Measurements from ENCODE around the gene TTC38. TPM values are rescaled to one million over a fixed set of nuclear protein-coding genes. Genes with fewer than 3 reads are reported as not detected.

TTC38 gene
- total and polyA plus RNA-seq, 2 experiments from 2014 or later, result 21.5 to 27.6 TPM

- Histone ChIP-seq H3K4me2 (ENCODE audit: unreplicated experiment) (peak overlapping the region; percentile 96), H3K9me3 (ENCODE audit: low read depth) (no peaks in the 10 kb centered on the region), H3F3A (ENCODE audit: insufficient read depth) (peaks cover 11% of the 10 kb centered on the region; the same call in 1 of the 2 replicates), H3K36me3 (ENCODE audit: low read depth) (peaks cover 3% of the 10 kb centered on the region; the same call in 1 of the 2 replicates), H3K9ac (peak overlapping the region; percentile 77), H4K20me1 (ENCODE audit: insufficient read depth) (no peaks in the 10 kb centered on the region), H2AFZ (peak overlapping the region; percentile 83), H3K4me3 (peak overlapping the region; percentile 68), H3K27me3 (replicated peaks; ENCODE audit: insufficient read depth) (no peaks in the 10 kb centered on the region), H3K79me2 (ENCODE audit: insufficient read depth) (peaks cover 50% of the 10 kb centered on the region), H3K9me2 (ENCODE audit: insufficient read depth) (no peaks in the 10 kb centered on the region), H3K27ac (no peak overlapping the region), H3K4me1 (ENCODE audit: insufficient read depth) (peaks cover 18% of the 10 kb centered on the region)
- TF ChIP-seq EZH2 (IDR thresholded peaks at IDR 0.05; ENCODE audit: insufficient read depth, poor library complexity, severe bottlenecking) (no peak), EZH2phosphoT487 (IDR thresholded peaks at IDR 0.05; ENCODE audit: insufficient read depth, low read depth) (no peak)
- DNase-seq, result peak; percentile 83
- WGBS, 2 experiments (ENCODE audit: low coverage in 1 of 2, low lambda C conversion rate in 2 of 2, missing lambda C conversion rate in 2 of 2), result 4 to 8% methylated on average over 32 of the region's 32 CpGs
- in situ Hi-C loops (cut with MboI), result no loop called here
Measured at GRCh38 chr22:46297151-46297812, 29.5 kb downstream of the TTC38 start.

GRCh38 chr22:46299101-46299500 is 31.3 kb downstream of the TTC38 start:
- no peak for DNase-seq
- Histone ChIP-seq H3K9ac (no peak overlapping the region), H3K4me1 (ENCODE audit: insufficient read depth) (peaks cover 23% of the 10 kb centered on the region), H3K9me3 (ENCODE audit: low read depth) (no peaks in the 10 kb centered on the region), H3K4me3 (no peak overlapping the region), H3K36me3 (ENCODE audit: low read depth) (no peaks in the 10 kb centered on the region), H3K9me2 (ENCODE audit: insufficient read depth) (no peaks in the 10 kb centered on the region), H3K79me2 (ENCODE audit: insufficient read depth) (peaks cover 69% of the 10 kb centered on the region), H3F3A (ENCODE audit: insufficient read depth) (peaks cover 14% of the 10 kb centered on the region; the same call in 1 of the 2 replicates), H3K27me3 (replicated peaks; ENCODE audit: insufficient read depth) (no peaks in the 10 kb centered on the region), H4K20me1 (ENCODE audit: insufficient read depth) (no peaks in the 10 kb centered on the region), H3K4me2 (ENCODE audit: unreplicated experiment) (no peak overlapping the region), H3K27ac (no peak overlapping the region), H2AFZ (no peak overlapping the region)
- in situ Hi-C loops (cut with MboI), result no loop called here
- no peak for TF ChIP-seq EZH2 (IDR thresholded peaks at IDR 0.05; ENCODE audit: insufficient read depth, poor library complexity, severe bottlenecking)
- no peak for TF ChIP-seq EZH2phosphoT487 (IDR thresholded peaks at IDR 0.05; ENCODE audit: insufficient read depth, low read depth)
- 94 to 95% methylated on average over 13 of the region's 13 CpGs for WGBS, 2 experiments (ENCODE audit: low coverage in 1 of 2, low lambda C conversion rate in 2 of 2, missing lambda C conversion rate in 2 of 2)

- Histone ChIP-seq H3K36me3 (ENCODE audit: low read depth) (no peaks in the 10 kb centered on the region), H3K4me3 (no peak overlapping the region), H3K4me1 (ENCODE audit: insufficient read depth) (peaks cover 20% of the 10 kb centered on the region), H3F3A (ENCODE audit: insufficient read depth) (peaks cover 11% of the 10 kb centered on the region; the same call in 1 of the 2 replicates), H4K20me1 (ENCODE audit: insufficient read depth) (no peaks in the 10 kb centered on the region), H2AFZ (no peak overlapping the region), H3K79me2 (ENCODE audit: insufficient read depth) (peaks cover 83% of the 10 kb centered on the region), H3K27ac (no peak overlapping the region), H3K9ac (no peak overlapping the region), H3K27me3 (replicated peaks; ENCODE audit: insufficient read depth) (no peaks in the 10 kb centered on the region), H3K9me2 (ENCODE audit: insufficient read depth) (no peaks in the 10 kb centered on the region), H3K9me3 (ENCODE audit: low read depth) (no peaks in the 10 kb centered on the region), H3K4me2 (ENCODE audit: unreplicated experiment) (no peak overlapping the region)
- in situ Hi-C loops (cut with MboI), result no loop called here
- 92 to 95% methylated on average over 7 of the region's 7 CpGs for WGBS, 2 experiments (ENCODE audit: low coverage in 1 of 2, low lambda C conversion rate in 2 of 2, missing lambda C conversion rate in 2 of 2)
- TF ChIP-seq EZH2phosphoT487 (IDR thresholded peaks at IDR 0.05; ENCODE audit: insufficient read depth, low read depth) (no peak), EZH2 (IDR thresholded peaks at IDR 0.05; ENCODE audit: insufficient read depth, poor library complexity, severe bottlenecking) (no peak)
- no peak for DNase-seq
Measured at GRCh38 chr22:46300491-46300890, 32.7 kb downstream of the TTC38 start.

- no peak overlapping the region for H3K4me3 ChIP-seq
Measured at GRCh38 chr22:46303347-46303965, 35.6 kb downstream of the TTC38 start.

More at GRCh38 chr22:46303347-46303965, 35.6 kb downstream of the TTC38 start:
- WGBS, 2 experiments (ENCODE audit: low coverage in 1 of 2, low lambda C conversion rate in 2 of 2, missing lambda C conversion rate in 2 of 2), result 76 to 79% methylated on average over 7 of the region's 7 CpGs
- H4K20me1 ChIP-seq (ENCODE audit: insufficient read depth), result no peaks in the 10 kb centered on the region
- peaks cover 8% of the 10 kb centered on the region; the same call in 1 of the 2 replicates for H3K4me1 ChIP-seq (ENCODE audit: insufficient read depth)
- H3K4me2 ChIP-seq (ENCODE audit: unreplicated experiment), result no peak overlapping the region
- TF ChIP-seq EZH2 (IDR thresholded peaks at IDR 0.05; ENCODE audit: insufficient read depth, poor library complexity, severe bottlenecking), result no peak
- no peak for TF ChIP-seq EZH2phosphoT487 (IDR thresholded peaks at IDR 0.05; ENCODE audit: insufficient read depth, low read depth)
- no peaks in the 10 kb centered on the region for H3K9me3 ChIP-seq (ENCODE audit: low read depth)
- no peak overlapping the region; the same call in 1 of the 2 replicates for H3K27ac ChIP-seq
- H3K36me3 ChIP-seq (ENCODE audit: low read depth), result no peaks in the 10 kb centered on the region
- peak overlapping the region; percentile 37; the same call in 1 of the 2 replicates for H2AFZ ChIP-seq
- H3K9me2 ChIP-seq (ENCODE audit: insufficient read depth), result no peaks in the 10 kb centered on the region
- peak; percentile 61 for DNase-seq
- H3F3A ChIP-seq (ENCODE audit: insufficient read depth), result peaks cover 11% of the 10 kb centered on the region; the same call in 1 of the 2 replicates
- in situ Hi-C loops (cut with MboI), result no loop called here
- H3K27me3 ChIP-seq (replicated peaks; ENCODE audit: insufficient read depth), result no peaks in the 10 kb centered on the region
- peaks cover 97% of the 10 kb centered on the region for H3K79me2 ChIP-seq (ENCODE audit: insufficient read depth)
- H3K9ac ChIP-seq, result no peak overlapping the region
